Ovary (tissue), 3 donors: ENCODE measurements around the gene FBXW5.

Source experiments
- CTCF ChIP-seq, 3 donors: fragments of 450-650 bp in 2 of 3; fragments of 200-600 bp in 1 of 3; IDR thresholded peaks; one replicate each; pipeline versions ENCODE4 v1.5.1 to v1.8.0; 2016 to 2022; ENCODE audit warnings: antibody characterized with exemption in 3 of 3, mild to moderate bottlenecking in 1 of 3
- EP300 ChIP-seq: sonication (generic); formaldehyde crosslinking; IDR thresholded peaks from one replicate; pipeline ENCODE4 v1.6.1; 2017; ENCODE audit warnings: antibody characterized with exemption
- donor health status: DM: no; HTN: no; CAD: no.

GRCh38 chr9:136958473-136958872 is 13.9 kb upstream of the FBXW5 start:
- TF ChIP-seq CTCF (IDR thresholded peaks at IDR 0.05) (no peak), EP300 (no peak)
